GM21515 (cell line): ENCODE data around the gene FBXO28.
"Not testable (repeated sequence)": the region's sequence is repeated elsewhere in the genome, so short reads cannot be mapped to it uniquely, and the experiment has no call there.

Experiments used
- ATAC-seq: cut with Tn5 transposase; IDR thresholded peaks from one replicate; pipeline ENCODE4 v1.9.1; 2021; ENCODE audit not compliant: unreplicated experiment

FBXO28 gene

GRCh38 chr1:224183591-224184312, 69.8 kb downstream of the FBXO28 start:
- ATAC-seq, result peak; percentile 42

- ATAC-seq, result no peak
These were observed 71.3 kb downstream of the FBXO28 start for GRCh38 chr1:224185208-224185607.

GRCh38 chr1:224188286-224188685, 74.4 kb downstream of the FBXO28 start:
- no peak for ATAC-seq

GRCh38 chr1:224189561-224189960, 75.7 kb downstream of the FBXO28 start:
- no peak for ATAC-seq

- no peak for ATAC-seq
These were observed 78.3 kb downstream of the FBXO28 start for GRCh38 chr1:224192082-224192788.

- no peak for ATAC-seq
These were observed 79.5 kb downstream of the FBXO28 start for GRCh38 chr1:224193319-224193966.

- no peak for ATAC-seq
These were observed 83.1 kb downstream of the FBXO28 start for GRCh38 chr1:224196813-224197600.

GRCh38 chr1:224198572-224198971, 84.7 kb downstream of the FBXO28 start:
- ATAC-seq, result no peak

- no peak for ATAC-seq
These were observed 85.8 kb downstream of the FBXO28 start for GRCh38 chr1:224199679-224200078.

- ATAC-seq, result no peak
These were observed 87.5 kb downstream of the FBXO28 start for GRCh38 chr1:224201383-224201782.

GRCh38 chr1:224201853-224202252, 87.9 kb downstream of the FBXO28 start:
- ATAC-seq, result no peak

GRCh38 chr1:224203243-224204016, 89.5 kb downstream of the FBXO28 start:
- ATAC-seq, result peak; percentile 67

GRCh38 chr1:224205438-224205840, 91.5 kb downstream of the FBXO28 start:
- ATAC-seq, result no peak

GRCh38 chr1:224205931-224206538, 92.1 kb downstream of the FBXO28 start:
- not testable (repeated sequence) for ATAC-seq

GRCh38 chr1:224211206-224211962, 97.5 kb downstream of the FBXO28 start:
- ATAC-seq, result no peak
